Nephron progenitor cell (in vitro differentiated cells): ENCODE data around the gene DHRS13.
A peak's percentile ranks its signal among the peaks of the same experiment; 100 is the strongest.

Source experiments
- DNase-seq: peaks from one replicate; pipeline ENCODE4 v3.0.0; 2021
- H3K27ac Mint-ChIP-seq: 2 replicates; pipeline ENCODE4 v1.8.0; 2021; ENCODE audit warnings: mild to moderate bottlenecking, moderate library complexity, mixed read lengths
- H3K27me3 Mint-ChIP-seq: 2 replicates; pipeline ENCODE4 v1.8.0; 2021; ENCODE audit warnings: mild to moderate bottlenecking, low read depth, mixed read lengths; ENCODE audit not compliant: poor library complexity
- H3K36me3 Mint-ChIP-seq: 2 replicates; pipeline ENCODE4 v1.8.0; 2021; ENCODE audit warnings: low read depth, mixed read lengths
- H3K4me1 Mint-ChIP-seq: 2 replicates; pipeline ENCODE4 v1.8.0; 2021; ENCODE audit warnings: mixed read lengths
- H3K4me3 Mint-ChIP-seq: 2 replicates; pipeline ENCODE4 v1.8.0; 2021; ENCODE audit warnings: mild to moderate bottlenecking, moderate library complexity, mixed read lengths
- H3K9me3 Mint-ChIP-seq: 2 replicates; pipeline ENCODE4 v1.8.0; 2021; ENCODE audit warnings: mild to moderate bottlenecking, moderate library complexity, mixed read lengths
- TF ChIP-seq, protein P1 (sequence below): fragments of 200-600 bp; sonication (generic); IDR thresholded peaks from 2 replicates; pipeline ENCODE4 v1.5.0; 2021; ENCODE audit warnings: antibody characterized with exemption

DHRS13 gene

DNA sequence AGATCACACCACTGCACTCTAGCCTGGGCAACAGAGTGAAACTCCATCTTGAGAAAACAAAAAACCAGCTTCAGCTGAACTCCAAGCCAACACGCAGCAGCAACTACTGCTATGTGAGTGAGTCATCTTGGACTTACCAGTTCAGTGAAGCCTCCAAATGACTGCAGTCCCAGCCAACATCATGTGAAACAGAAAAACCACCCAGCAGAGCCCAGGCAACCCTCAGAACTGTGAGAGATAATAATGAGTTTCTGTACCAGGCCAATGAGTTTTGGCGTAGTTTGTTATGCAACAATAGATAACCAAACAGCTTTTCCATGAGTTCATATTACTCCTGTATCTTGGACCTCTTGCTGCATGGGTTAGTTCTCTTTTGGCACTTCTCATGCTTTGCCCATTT, 25.2 kb upstream of the DHRS13 start:
- peaks cover 3% of the 10 kb centered on the region for H3K27me3 Mint-ChIP-seq
- H3K4me1 Mint-ChIP-seq = peaks cover 7% of the 10 kb centered on the region
- no peak for DNase-seq
- peaks cover 54% of the 10 kb centered on the region for H3K36me3 Mint-ChIP-seq
- no peak overlapping the region for H3K4me3 Mint-ChIP-seq
- no peaks in the 10 kb centered on the region for H3K9me3 Mint-ChIP-seq
- no peak overlapping the region for H3K27ac Mint-ChIP-seq
- TF ChIP-seq, protein P1, sequence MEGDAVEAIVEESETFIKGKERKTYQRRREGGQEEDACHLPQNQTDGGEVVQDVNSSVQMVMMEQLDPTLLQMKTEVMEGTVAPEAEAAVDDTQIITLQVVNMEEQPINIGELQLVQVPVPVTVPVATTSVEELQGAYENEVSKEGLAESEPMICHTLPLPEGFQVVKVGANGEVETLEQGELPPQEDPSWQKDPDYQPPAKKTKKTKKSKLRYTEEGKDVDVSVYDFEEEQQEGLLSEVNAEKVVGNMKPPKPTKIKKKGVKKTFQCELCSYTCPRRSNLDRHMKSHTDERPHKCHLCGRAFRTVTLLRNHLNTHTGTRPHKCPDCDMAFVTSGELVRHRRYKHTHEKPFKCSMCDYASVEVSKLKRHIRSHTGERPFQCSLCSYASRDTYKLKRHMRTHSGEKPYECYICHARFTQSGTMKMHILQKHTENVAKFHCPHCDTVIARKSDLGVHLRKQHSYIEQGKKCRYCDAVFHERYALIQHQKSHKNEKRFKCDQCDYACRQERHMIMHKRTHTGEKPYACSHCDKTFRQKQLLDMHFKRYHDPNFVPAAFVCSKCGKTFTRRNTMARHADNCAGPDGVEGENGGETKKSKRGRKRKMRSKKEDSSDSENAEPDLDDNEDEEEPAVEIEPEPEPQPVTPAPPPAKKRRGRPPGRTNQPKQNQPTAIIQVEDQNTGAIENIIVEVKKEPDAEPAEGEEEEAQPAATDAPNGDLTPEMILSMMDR = no peak

- peaks cover 7% of the 10 kb centered on the region for H3K4me1 Mint-ChIP-seq
- no peak overlapping the region for H3K4me3 Mint-ChIP-seq
- H3K27me3 Mint-ChIP-seq = peaks cover 3% of the 10 kb centered on the region
- DNase-seq = no peak
- H3K9me3 Mint-ChIP-seq = no peaks in the 10 kb centered on the region
- no peak overlapping the region for H3K27ac Mint-ChIP-seq
- TF ChIP-seq, protein P1 = no peak
- peaks cover 61% of the 10 kb centered on the region for H3K36me3 Mint-ChIP-seq
Measured at GRCh38 chr17:28926786-28927185, 23.9 kb upstream of the DHRS13 start.

GRCh38 chr17:28926366-28926765, 23.5 kb upstream of the DHRS13 start:
- peaks cover 3% of the 10 kb centered on the region for H3K27me3 Mint-ChIP-seq
- no peak for DNase-seq
- TF ChIP-seq, protein P1 = no peak
- H3K9me3 Mint-ChIP-seq = no peaks in the 10 kb centered on the region
- peaks cover 7% of the 10 kb centered on the region for H3K4me1 Mint-ChIP-seq
- no peak overlapping the region for H3K27ac Mint-ChIP-seq
- peaks cover 65% of the 10 kb centered on the region for H3K36me3 Mint-ChIP-seq
- H3K4me3 Mint-ChIP-seq = no peak overlapping the region

GRCh38 chr17:28925912-28926365, 23.1 kb upstream of the DHRS13 start:
- H3K4me3 Mint-ChIP-seq = no peak overlapping the region
- TF ChIP-seq, protein P1 = no peak

GRCh38 chr17:28920201-28920600, 17.3 kb upstream of the DHRS13 start:
- TF ChIP-seq, protein P1 = no peak
- H3K27ac Mint-ChIP-seq = peak overlapping the region; percentile 49
- H3K4me1 Mint-ChIP-seq = no peaks in the 10 kb centered on the region
- H3K36me3 Mint-ChIP-seq = peaks cover 80% of the 10 kb centered on the region
- peaks cover 2% of the 10 kb centered on the region for H3K27me3 Mint-ChIP-seq
- H3K9me3 Mint-ChIP-seq = no peaks in the 10 kb centered on the region
- no peak for DNase-seq
- H3K4me3 Mint-ChIP-seq = no peak overlapping the region

More at GRCh38 chr17:28925912-28926365, 23.1 kb upstream of the DHRS13 start:
- peaks cover 7% of the 10 kb centered on the region for H3K4me1 Mint-ChIP-seq
- H3K36me3 Mint-ChIP-seq = peaks cover 68% of the 10 kb centered on the region
- H3K27me3 Mint-ChIP-seq = peaks cover 3% of the 10 kb centered on the region
- H3K27ac Mint-ChIP-seq = no peak overlapping the region
- DNase-seq = no peak
- no peaks in the 10 kb centered on the region for H3K9me3 Mint-ChIP-seq

DNA sequence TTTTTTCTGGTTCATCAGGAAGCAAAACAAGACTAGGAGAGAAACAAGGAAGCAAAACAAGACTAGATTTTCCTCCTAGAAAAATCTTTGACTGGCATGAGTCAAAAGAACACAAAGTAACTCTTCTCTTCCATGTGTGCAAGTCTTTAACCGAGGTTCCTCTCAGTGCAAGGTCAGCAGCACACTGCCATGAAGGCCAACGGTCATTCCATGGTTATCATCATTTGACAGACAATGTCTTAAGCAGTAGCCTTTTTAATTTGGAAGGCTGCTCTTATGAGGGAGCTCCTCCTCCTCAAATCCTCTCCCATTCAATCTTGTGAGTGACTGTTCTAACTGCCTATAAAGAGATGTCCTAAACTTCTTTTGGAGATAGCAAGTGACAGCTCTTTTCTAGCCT, 15.4 kb upstream of the DHRS13 start:
- H3K27ac Mint-ChIP-seq = peak overlapping the region; percentile 72
- peaks cover 78% of the 10 kb centered on the region for H3K36me3 Mint-ChIP-seq
- TF ChIP-seq, protein P1 = no peak
- no peak overlapping the region for H3K4me3 Mint-ChIP-seq
- no peak for DNase-seq
- peaks cover 2% of the 10 kb centered on the region for H3K27me3 Mint-ChIP-seq
- no peaks in the 10 kb centered on the region for H3K4me1 Mint-ChIP-seq
- H3K9me3 Mint-ChIP-seq = no peaks in the 10 kb centered on the region
